Adrenal gland (tissue), 5 donors: ENCODE measurements around the gene CDK5RAP2.

ENCODE experiments used
- POLR2A ChIP-seq, 2 donors: fragments of 450-650 bp; IDR thresholded peaks; one replicate each; pipeline ENCODE4 v1.6.1; 2017; ENCODE audit warnings: antibody characterized with exemption in 2 of 2, mild to moderate bottlenecking in 2 of 2, moderate library complexity in 1 of 2
- TF ChIP-seq, protein P1 (sequence below), 6 experiments: fragments of 450-650 bp in 4 of 6; fragments of 200-600 bp in 2 of 6; sonication (generic) in 1 of 6; IDR thresholded peaks; 1 replicate in 5 of 6; 2 replicates in 1 of 6; pipeline versions ENCODE4 v1.5.1 to v1.8.0; 2016 to 2021; ENCODE audit warnings: antibody characterized with exemption in 6 of 6, mild to moderate bottlenecking in 2 of 6, moderate library complexity in 1 of 6
- donor health status: DM: no; HTN: no; CAD: no.

DNA sequence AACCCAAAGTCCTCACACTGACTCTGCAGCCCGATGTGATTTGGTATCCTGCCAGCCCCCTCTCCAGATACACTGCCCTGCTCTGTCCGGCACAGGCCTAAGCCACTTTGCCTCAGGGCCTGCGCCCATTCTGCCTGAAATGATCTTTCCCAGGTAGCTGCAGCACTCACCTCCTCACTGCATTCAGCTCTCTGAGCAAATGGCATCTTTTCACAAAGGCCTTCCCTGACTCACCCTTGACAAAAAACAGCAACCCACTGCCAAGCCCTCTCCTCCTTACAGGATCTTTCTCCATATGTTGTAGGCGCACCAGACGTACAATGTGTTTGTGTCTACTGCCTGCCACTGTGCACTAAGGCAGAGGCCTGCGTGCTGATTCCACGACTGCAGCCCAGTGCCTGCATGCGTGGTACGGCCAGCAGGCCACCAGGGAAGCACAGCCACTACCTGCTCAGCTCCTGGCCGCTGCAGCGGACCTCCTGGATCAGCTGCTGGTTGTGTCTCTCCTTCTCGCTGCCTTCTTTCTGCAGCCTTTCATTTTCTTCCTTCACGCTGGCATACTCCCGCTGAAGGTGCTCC lies 171.2 kb downstream of the CDK5RAP2 start:
- no peak for TF ChIP-seq POLR2A (IDR thresholded peaks at IDR 0.05)
- TF ChIP-seq, protein P1, sequence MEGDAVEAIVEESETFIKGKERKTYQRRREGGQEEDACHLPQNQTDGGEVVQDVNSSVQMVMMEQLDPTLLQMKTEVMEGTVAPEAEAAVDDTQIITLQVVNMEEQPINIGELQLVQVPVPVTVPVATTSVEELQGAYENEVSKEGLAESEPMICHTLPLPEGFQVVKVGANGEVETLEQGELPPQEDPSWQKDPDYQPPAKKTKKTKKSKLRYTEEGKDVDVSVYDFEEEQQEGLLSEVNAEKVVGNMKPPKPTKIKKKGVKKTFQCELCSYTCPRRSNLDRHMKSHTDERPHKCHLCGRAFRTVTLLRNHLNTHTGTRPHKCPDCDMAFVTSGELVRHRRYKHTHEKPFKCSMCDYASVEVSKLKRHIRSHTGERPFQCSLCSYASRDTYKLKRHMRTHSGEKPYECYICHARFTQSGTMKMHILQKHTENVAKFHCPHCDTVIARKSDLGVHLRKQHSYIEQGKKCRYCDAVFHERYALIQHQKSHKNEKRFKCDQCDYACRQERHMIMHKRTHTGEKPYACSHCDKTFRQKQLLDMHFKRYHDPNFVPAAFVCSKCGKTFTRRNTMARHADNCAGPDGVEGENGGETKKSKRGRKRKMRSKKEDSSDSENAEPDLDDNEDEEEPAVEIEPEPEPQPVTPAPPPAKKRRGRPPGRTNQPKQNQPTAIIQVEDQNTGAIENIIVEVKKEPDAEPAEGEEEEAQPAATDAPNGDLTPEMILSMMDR (IDR thresholded peaks at IDR 0.05), result no peak
